ENCODE data around the gene RARB.
A peak's percentile ranks its signal among the peaks of the same experiment; 100 is the strongest.

Gene RARB

DNA sequence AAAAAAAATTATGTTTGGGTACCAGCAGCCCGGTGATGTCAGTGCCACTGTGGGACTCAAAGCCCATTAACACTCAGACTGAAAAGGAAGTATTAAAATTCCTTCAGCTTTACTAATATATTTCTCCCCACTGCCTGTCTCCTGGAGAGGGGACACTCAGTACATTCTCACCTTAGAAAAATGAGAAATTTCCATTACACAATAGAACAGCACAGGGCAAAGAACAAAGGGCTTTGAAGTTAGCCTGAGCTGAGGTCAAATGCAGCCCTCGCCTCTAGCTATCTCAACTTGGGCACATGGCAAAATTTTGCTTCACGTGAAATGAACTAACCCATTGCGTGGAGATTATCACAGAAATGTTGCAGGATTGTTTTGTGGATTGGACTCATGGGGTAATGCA lies 80.8 kb downstream of the RARB start:
- Histone ChIP-seq H3K4me2 (ENCODE audit: low read length) (no peak overlapping the region), H3K79me2 (ENCODE audit: low read length) (no peaks in the 10 kb centered on the region), H3K9ac (ENCODE audit: low read length) (no peak overlapping the region), H3K27me3 (ENCODE audit: low read depth, low read length) (no peaks in the 10 kb centered on the region), H3K9me3 (ENCODE audit: insufficient read depth, low read length) (no peaks in the 10 kb centered on the region), H3K4me1 (ENCODE audit: low read length) (peaks cover 6% of the 10 kb centered on the region), H3K36me3 (replicated peaks; ENCODE audit: low read depth, low read length) (no peaks in the 10 kb centered on the region), H4K20me1 (ENCODE audit: insufficient read depth, low read length) (no peaks in the 10 kb centered on the region), H3K4me3 (ENCODE audit: low read length) (no peak overlapping the region), H2AFZ (ENCODE audit: low read depth, low read length) (no peak overlapping the region), H3K27ac (ENCODE audit: low read length) (no peak overlapping the region)
- TF ChIP-seq, protein P1, sequence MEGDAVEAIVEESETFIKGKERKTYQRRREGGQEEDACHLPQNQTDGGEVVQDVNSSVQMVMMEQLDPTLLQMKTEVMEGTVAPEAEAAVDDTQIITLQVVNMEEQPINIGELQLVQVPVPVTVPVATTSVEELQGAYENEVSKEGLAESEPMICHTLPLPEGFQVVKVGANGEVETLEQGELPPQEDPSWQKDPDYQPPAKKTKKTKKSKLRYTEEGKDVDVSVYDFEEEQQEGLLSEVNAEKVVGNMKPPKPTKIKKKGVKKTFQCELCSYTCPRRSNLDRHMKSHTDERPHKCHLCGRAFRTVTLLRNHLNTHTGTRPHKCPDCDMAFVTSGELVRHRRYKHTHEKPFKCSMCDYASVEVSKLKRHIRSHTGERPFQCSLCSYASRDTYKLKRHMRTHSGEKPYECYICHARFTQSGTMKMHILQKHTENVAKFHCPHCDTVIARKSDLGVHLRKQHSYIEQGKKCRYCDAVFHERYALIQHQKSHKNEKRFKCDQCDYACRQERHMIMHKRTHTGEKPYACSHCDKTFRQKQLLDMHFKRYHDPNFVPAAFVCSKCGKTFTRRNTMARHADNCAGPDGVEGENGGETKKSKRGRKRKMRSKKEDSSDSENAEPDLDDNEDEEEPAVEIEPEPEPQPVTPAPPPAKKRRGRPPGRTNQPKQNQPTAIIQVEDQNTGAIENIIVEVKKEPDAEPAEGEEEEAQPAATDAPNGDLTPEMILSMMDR (IDR thresholded peaks at IDR 0.05; ENCODE audit: low read depth, low read length): no peak
- no peak for TF ChIP-seq EZH2phosphoT487 (IDR thresholded peaks at IDR 0.05; ENCODE audit: low read depth)

DNA sequence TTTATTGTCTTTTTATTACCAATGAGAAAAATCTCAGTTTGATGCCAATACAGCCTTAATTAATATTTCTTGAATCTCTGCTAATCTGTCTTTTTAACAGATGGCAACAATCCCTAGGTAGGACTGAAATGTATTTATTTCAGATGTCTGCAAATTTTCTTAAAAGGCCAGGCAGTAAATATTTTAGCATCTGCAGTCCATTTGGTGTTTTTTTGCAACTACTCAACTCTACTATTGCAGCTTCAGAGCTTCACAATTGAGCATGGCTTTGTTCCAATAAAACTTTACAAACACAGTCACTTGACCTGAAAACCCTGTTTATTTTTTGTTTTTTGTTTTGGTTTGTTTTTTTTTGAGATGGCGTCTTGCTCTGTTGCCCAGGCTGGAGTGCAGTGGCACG lies 82.7 kb downstream of the RARB start:
- TF ChIP-seq, protein P1 (IDR thresholded peaks at IDR 0.05; ENCODE audit: low read depth, low read length): no peak
- TF ChIP-seq EZH2phosphoT487 (IDR thresholded peaks at IDR 0.05; ENCODE audit: low read depth): no peak
- H3K79me2 ChIP-seq (ENCODE audit: low read length): no peaks in the 10 kb centered on the region
- H2AFZ ChIP-seq (ENCODE audit: low read depth, low read length): no peak overlapping the region
- H4K20me1 ChIP-seq (ENCODE audit: insufficient read depth, low read length): no peaks in the 10 kb centered on the region
- no peak overlapping the region for H3K4me2 ChIP-seq (ENCODE audit: low read length)
- H3K4me3 ChIP-seq (ENCODE audit: low read length): no peak overlapping the region
- no peaks in the 10 kb centered on the region for H3K27me3 ChIP-seq (ENCODE audit: low read depth, low read length)
- H3K9me3 ChIP-seq (ENCODE audit: insufficient read depth, low read length): no peaks in the 10 kb centered on the region
- no peak overlapping the region for H3K27ac ChIP-seq (ENCODE audit: low read length)
- no peaks in the 10 kb centered on the region for H3K36me3 ChIP-seq (replicated peaks; ENCODE audit: low read depth, low read length)
- H3K9ac ChIP-seq (ENCODE audit: low read length): no peak overlapping the region
- H3K4me1 ChIP-seq (ENCODE audit: low read length): peaks cover 8% of the 10 kb centered on the region

DNA sequence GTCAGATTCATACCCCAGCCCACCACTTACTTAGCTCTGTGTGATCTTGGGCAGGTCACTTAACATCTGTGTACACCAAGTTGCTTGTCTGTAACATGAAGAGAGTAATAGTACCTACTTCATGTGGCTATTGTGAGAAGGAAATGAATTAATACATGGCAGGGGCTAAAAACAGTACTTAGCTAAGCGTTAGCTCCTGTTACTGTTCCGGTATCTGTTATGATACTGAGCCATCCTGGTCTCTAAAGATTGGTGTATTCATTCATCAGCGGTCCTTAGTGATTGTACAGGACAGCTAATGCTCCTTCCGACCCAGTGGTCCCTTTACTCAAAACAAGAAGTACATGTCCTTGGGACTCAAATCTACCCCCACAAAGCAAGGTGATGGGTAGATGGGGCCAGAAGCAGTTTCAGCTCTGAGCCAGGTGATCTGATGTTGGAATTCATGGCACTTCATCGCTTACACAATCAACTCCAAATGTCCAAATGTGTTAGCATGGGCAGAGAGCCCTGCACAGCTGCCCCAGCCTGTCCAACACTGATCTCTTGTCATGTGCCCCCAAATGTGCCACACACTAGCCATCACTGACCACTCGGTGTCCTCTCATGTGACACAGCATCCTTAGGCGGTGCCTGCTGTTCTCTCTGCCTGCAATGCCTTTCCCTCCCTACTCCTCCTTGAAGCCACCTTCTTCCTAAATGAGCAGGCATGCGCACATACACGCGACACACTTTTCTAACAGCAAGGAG lies 84.1 kb downstream of the RARB start:
- H3K27ac ChIP-seq (ENCODE audit: low read length): no peak overlapping the region
- no peak overlapping the region for H3K4me3 ChIP-seq (ENCODE audit: low read length)
- H3K4me1 ChIP-seq (ENCODE audit: low read length): peaks cover 8% of the 10 kb centered on the region
- no peaks in the 10 kb centered on the region for H4K20me1 ChIP-seq (ENCODE audit: insufficient read depth, low read length)
- no peak overlapping the region for H3K4me2 ChIP-seq (ENCODE audit: low read length)
- no peaks in the 10 kb centered on the region for H3K27me3 ChIP-seq (ENCODE audit: low read depth, low read length)
- H3K9me3 ChIP-seq (ENCODE audit: insufficient read depth, low read length): no peaks in the 10 kb centered on the region
- TF ChIP-seq, protein P1 (IDR thresholded peaks at IDR 0.05; ENCODE audit: low read depth, low read length): no peak
- no peak overlapping the region for H2AFZ ChIP-seq (ENCODE audit: low read depth, low read length)
- H3K9ac ChIP-seq (ENCODE audit: low read length): no peak overlapping the region
- H3K79me2 ChIP-seq (ENCODE audit: low read length): no peaks in the 10 kb centered on the region
- H3K36me3 ChIP-seq (replicated peaks; ENCODE audit: low read depth, low read length): no peaks in the 10 kb centered on the region

DNA sequence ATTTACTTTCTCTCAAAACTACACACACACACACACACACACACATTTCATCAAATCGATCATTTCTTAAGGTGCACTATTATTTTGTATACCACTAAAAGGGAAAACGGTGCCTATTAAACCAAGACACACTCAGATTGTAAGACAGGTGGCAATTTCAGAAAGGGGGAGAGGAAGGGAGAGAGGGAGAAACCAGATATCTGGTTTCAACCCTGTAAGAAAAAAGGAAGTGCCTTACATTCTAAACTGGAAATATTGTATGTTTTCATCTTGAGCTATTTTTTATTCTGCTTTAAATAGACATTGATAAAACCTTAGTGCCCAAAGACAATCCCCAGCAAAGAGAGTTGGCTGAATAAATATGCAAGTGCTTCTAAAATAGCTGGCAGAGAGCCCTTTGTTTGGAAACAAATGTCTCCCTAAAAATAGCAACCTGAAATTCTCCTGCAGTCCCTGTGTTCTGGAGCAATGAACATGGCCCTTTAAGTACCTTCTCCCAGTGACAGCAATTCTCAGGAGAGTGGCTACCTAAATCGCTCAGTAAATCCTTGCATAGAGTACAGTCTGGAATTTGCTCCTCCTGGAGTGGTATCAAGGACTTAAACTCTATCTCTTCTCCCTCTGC lies 85.7 kb downstream of the RARB start:
- peak overlapping the region; percentile 13 for H3K4me2 ChIP-seq (ENCODE audit: low read length)

More for the DNA sequence above, 85.7 kb downstream of the RARB start:
- no peaks in the 10 kb centered on the region for H3K9me3 ChIP-seq (ENCODE audit: insufficient read depth, low read length)
- no peak overlapping the region for H2AFZ ChIP-seq (ENCODE audit: low read depth, low read length)
- H3K79me2 ChIP-seq (ENCODE audit: low read length): no peaks in the 10 kb centered on the region
- H3K4me3 ChIP-seq (ENCODE audit: low read length): no peak overlapping the region
- H4K20me1 ChIP-seq (ENCODE audit: insufficient read depth, low read length): no peaks in the 10 kb centered on the region
- H3K27me3 ChIP-seq (ENCODE audit: low read depth, low read length): peaks cover under 1% of the 10 kb centered on the region; the same call in 1 of the 2 replicates
- no peak for TF ChIP-seq EZH2phosphoT487 (IDR thresholded peaks at IDR 0.05; ENCODE audit: low read depth)
- TF ChIP-seq, protein P1 (IDR thresholded peaks at IDR 0.05; ENCODE audit: low read depth, low read length): no peak
- no peak overlapping the region for H3K27ac ChIP-seq (ENCODE audit: low read length)
- no peak overlapping the region for H3K9ac ChIP-seq (ENCODE audit: low read length)
- peaks cover 8% of the 10 kb centered on the region for H3K4me1 ChIP-seq (ENCODE audit: low read length)
- no peaks in the 10 kb centered on the region for H3K36me3 ChIP-seq (replicated peaks; ENCODE audit: low read depth, low read length)
